HepG2 (cell line): Measurements from ENCODE around the gene EXOC3L4. TPM values are rescaled to one million over a fixed set of nuclear protein-coding genes. Genes with fewer than 3 reads are reported as not detected.

ENCODE experiments used
- ETV5 ChIP-seq: IDR thresholded peaks from 2 replicates; pipeline ENCODE4 v1.6.1; 2018; ENCODE audit warnings: missing biosample characterization, missing genetic modification reagents, inconsistent platforms, borderline replicate concordance
- FOXO1 ChIP-seq: sonication (generic); formaldehyde crosslinking; IDR thresholded peaks from 2 replicates; pipeline ENCODE4 v1.4.0; 2020; ENCODE audit warnings: missing genetic modification reagents
- FOXP1 ChIP-seq, 2 experiments: fragments of 450-650 bp in 1 of 2; IDR thresholded peaks; 2 replicates each; pipeline ENCODE4 v1.6.1; 2017 to 2018; ENCODE audit warnings: antibody characterized with exemption in 1 of 2
- HCFC1 ChIP-seq: fragments of 150-350 bp; IDR thresholded peaks from 2 replicates; pipeline ENCODE4 v1.6.1; 2014; ENCODE audit warnings: low read depth, low read length
- HMGA1 ChIP-seq: sonication (generic); formaldehyde crosslinking; conservative IDR thresholded peaks from 2 replicates; pipeline ENCODE4 v1.4.0; 2020; ENCODE audit warnings: missing genetic modification reagents
- HNF1B ChIP-seq: sonication (generic); formaldehyde crosslinking; IDR thresholded peaks from 2 replicates; pipeline ENCODE4 v1.5.1; 2020; ENCODE audit warnings: mild to moderate bottlenecking, moderate library complexity, missing genetic modification reagents
- IKZF4 ChIP-seq: sonication (generic); formaldehyde crosslinking; IDR thresholded peaks from 2 replicates; pipeline ENCODE4 v1.5.1; 2020; ENCODE audit warnings: borderline replicate concordance, mild to moderate bottlenecking, low read depth, missing genetic modification reagents; ENCODE audit errors: not compliant biosample characterization
- RBFOX2 ChIP-seq: fragments of 200-400 bp; formaldehyde crosslinking; IDR thresholded peaks from 2 replicates; pipeline ENCODE4 v1.6.1; 2017; ENCODE audit warnings: low read depth, mild to moderate bottlenecking, low read length
- TAF1 ChIP-seq: sonication (generic); formaldehyde crosslinking; IDR thresholded peaks from 2 replicates; pipeline ENCODE4 v1.4.0; 2020; ENCODE audit warnings: missing genetic modification reagents
- TBL1XR1 ChIP-seq: fragments of 150-350 bp; IDR thresholded peaks from 2 replicates; pipeline ENCODE4 v1.6.1; 2014; ENCODE audit warnings: borderline replicate concordance, low read length; ENCODE audit not compliant: partially characterized antibody
- ZBTB43 ChIP-seq: sonication (generic); formaldehyde crosslinking; conservative IDR thresholded peaks from 2 replicates; pipeline ENCODE4 v1.4.0; 2020; ENCODE audit warnings: missing genetic modification reagents
- ZFP62 ChIP-seq: sonication (generic); formaldehyde crosslinking; IDR thresholded peaks from 2 replicates; pipeline ENCODE4 v1.4.0; 2020; ENCODE audit warnings: missing genetic modification reagents
- ZFP91 ChIP-seq: sonication (generic); formaldehyde crosslinking; IDR thresholded peaks from 2 replicates; pipeline ENCODE4 v1.9.0; 2022; ENCODE audit warnings: missing genetic modification reagents, mild to moderate bottlenecking, borderline replicate concordance
- ZKSCAN5 ChIP-seq: sonication (generic); formaldehyde crosslinking; IDR thresholded peaks from 2 replicates; pipeline ENCODE4 v1.5.1; 2020; ENCODE audit warnings: mild to moderate bottlenecking, missing genetic modification reagents
- ZNF260 ChIP-seq: sonication (generic); formaldehyde crosslinking; IDR thresholded peaks from 2 replicates; pipeline ENCODE4 v1.4.0; 2020; ENCODE audit warnings: missing genetic modification reagents, low read depth, mild to moderate bottlenecking, borderline replicate concordance
- ZNF354B ChIP-seq: sonication (generic); formaldehyde crosslinking; IDR thresholded peaks from 2 replicates; pipeline ENCODE4 v1.8.0; 2022; ENCODE audit warnings: mild to moderate bottlenecking, missing genetic modification reagents
- ZNF576 ChIP-seq: sonication (generic); formaldehyde crosslinking; IDR thresholded peaks from 2 replicates; pipeline ENCODE4 v1.4.0; 2020; ENCODE audit warnings: mild to moderate bottlenecking, missing genetic modification reagents
- ZNF614 ChIP-seq: IDR thresholded peaks from 2 replicates; pipeline ENCODE4 v1.6.1; 2018; ENCODE audit warnings: missing biosample characterization, missing genetic modification reagents, inconsistent platforms, borderline replicate concordance
- ZNF615 ChIP-seq: sonication (generic); formaldehyde crosslinking; IDR thresholded peaks from 2 replicates; pipeline ENCODE4 v1.5.0; 2020; ENCODE audit warnings: mild to moderate bottlenecking, missing genetic modification reagents, borderline replicate concordance
- ZNF652 ChIP-seq: IDR thresholded peaks from 2 replicates; pipeline ENCODE4 v1.6.1; 2016; ENCODE audit warnings: low read depth, borderline replicate concordance
- ZNF674 ChIP-seq: sonication (generic); formaldehyde crosslinking; IDR thresholded peaks from 2 replicates; pipeline ENCODE4 v1.5.0; 2020; ENCODE audit warnings: low read depth, mild to moderate bottlenecking, missing genetic modification reagents
- ZNF816 ChIP-seq: sonication (generic); formaldehyde crosslinking; IDR thresholded peaks from 2 replicates; pipeline ENCODE4 v1.8.0; 2022; ENCODE audit warnings: missing genetic modification reagents, mild to moderate bottlenecking, borderline replicate concordance
- ZNF883 ChIP-seq: sonication (generic); formaldehyde crosslinking; IDR thresholded peaks from 2 replicates; pipeline ENCODE4 v1.5.1; 2020; ENCODE audit warnings: mild to moderate bottlenecking, missing genetic modification reagents; ENCODE audit errors: not compliant biosample characterization
- polyA plus RNA-seq, 8 experiments: library from polyadenylated mRNA; depleted of rRNA in 3 of 8; stranded (reverse) in 7 of 8; unstranded in 1 of 8; fragments of >200 nt; fragmentation: Illumina TruSeq in 4 of 8; extraction: Trizol in 4 of 8; gene quantifications; 2 replicates each; pipeline versions ENCODE4 v1.2.1 to v1.2.3, GENCODE V29; 2011 to 2016; ENCODE audit warnings: low read depth in 4 of 8, missing spikeins in 1 of 8, mixed read lengths in 1 of 8; ENCODE audit not compliant: insufficient read depth in 1 of 8
- total RNA-seq, 5 experiments: library from RNA; depleted of rRNA; stranded (reverse); fragments of >200 nt; fragmentation: Illumina TruSeq; extraction: Trizol; gene quantifications; 2 replicates each; pipeline ENCODE4 v1.2.3, GENCODE V29; 2016; ENCODE audit warnings: low read depth in 1 of 5

Gene EXOC3L4
- total and polyA plus RNA-seq, 2 of the 13 experiments (the other 11 are each of a cell fraction or from before 2014, with no cell fraction given) = 11.8 to 27.0 TPM

GRCh38 chr14:103103461-103104388 lies 9.2 kb downstream of the EXOC3L4 start (continued):
- TF ChIP-seq RBFOX2 (peak; percentile 78), ZNF614 (CRISPR knock-in tag) (no peak), HNF1B (CRISPR knock-in tag) (peak; percentile 79), ZNF260 (CRISPR knock-in tag) (no peak), ZBTB43 (CRISPR knock-in tag) (peak; percentile 69), ZNF576 (CRISPR knock-in tag) (0 out of 2 replicates have a peak, but pooled peaks have one; percentile 28), HCFC1 (no peak), ZNF615 (CRISPR knock-in tag) (no peak), ZFP62 (CRISPR knock-in tag) (no peak), HMGA1 (CRISPR knock-in tag) (no peak), FOXP1 (IDR thresholded peaks at IDR 0.05) (peak; percentile 67; the same call in 1 of the 2 replicates), FOXP1 (CRISPR knock-in tag; IDR thresholded peaks at IDR 0.05) (peak; percentile 33; the same call in 1 of the 2 replicates), ZNF674 (CRISPR knock-in tag) (no peak), TBL1XR1 (no peak), ZFP91 (CRISPR knock-in tag) (peak; percentile 70), FOXO1 (0 out of 2 replicates have a peak, but pooled peaks have one; percentile 25), ZNF652 (no peak), TAF1 (peak; percentile 47; the same call in 1 of the 2 replicates), ZKSCAN5 (no peak), ZNF354B (CRISPR knock-in tag) (no peak), ZNF883 (CRISPR knock-in tag) (no peak), ZNF816 (no peak; the same call in 1 of the 2 replicates), IKZF4 (CRISPR knock-in tag) (peak; percentile 17), ETV5 (CRISPR knock-in tag) (peak; percentile 81; the same call in 1 of the 2 replicates)
